CD1c-positive myeloid dendritic cell (primary cell): ENCODE data around the gene GNAZ.
A peak's percentile ranks its signal among the peaks of the same experiment; 100 is the strongest.

Experiments used
- DNase-seq: peaks from one replicate; pipeline ENCODE4 v3.0.0-alpha.2; 2016; ENCODE audit errors: extremely low spot score

The GNAZ gene

GRCh38 chr22:23077627-23078461, 7.5 kb downstream of the GNAZ start:
- DNase-seq: no peak

DNA sequence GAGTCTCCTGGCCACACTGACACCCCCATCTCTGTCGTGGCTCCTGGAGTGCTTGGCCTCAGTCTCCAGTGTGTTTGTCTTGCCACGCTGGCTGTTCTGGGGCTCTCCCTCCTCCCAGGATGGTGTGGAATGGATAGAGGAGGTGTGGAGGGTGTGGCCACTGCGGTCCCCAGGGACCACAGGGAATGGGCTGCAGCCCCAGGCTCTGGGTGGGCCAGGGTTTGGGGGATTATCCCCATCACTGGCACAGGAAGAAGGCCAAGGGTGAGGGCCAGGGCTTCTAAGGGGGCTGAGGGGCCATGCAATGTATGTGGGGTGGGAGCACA, 8.1 kb downstream of the GNAZ start:
- DNase-seq: no peak

DNA sequence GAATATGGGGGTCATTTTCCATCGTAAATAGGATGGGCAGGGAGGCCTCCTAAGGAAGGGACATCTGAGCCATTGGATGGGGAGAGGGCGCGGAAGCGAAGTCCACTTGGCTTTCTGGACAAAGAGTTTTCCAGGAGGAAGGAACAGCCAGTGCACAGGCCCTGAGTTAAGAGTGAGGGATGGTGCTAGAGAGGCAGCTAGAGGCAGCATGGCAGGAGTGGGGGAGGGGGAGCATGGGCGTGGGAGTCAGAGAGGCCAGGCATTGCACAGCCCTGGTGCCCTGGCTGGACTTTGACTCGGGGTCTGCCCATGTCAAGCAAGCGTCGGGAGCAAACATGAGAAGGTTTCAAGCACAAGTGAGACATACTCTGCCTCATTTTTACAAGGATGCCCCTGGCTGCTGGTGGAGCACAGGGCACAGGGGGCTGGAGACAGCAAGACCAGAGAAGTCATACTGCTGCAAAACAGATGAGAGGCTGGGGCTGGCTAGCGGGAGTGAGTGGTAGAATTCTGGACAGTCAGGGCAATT, 9.0 kb downstream of the GNAZ start:
- DNase-seq: no peak

DNA sequence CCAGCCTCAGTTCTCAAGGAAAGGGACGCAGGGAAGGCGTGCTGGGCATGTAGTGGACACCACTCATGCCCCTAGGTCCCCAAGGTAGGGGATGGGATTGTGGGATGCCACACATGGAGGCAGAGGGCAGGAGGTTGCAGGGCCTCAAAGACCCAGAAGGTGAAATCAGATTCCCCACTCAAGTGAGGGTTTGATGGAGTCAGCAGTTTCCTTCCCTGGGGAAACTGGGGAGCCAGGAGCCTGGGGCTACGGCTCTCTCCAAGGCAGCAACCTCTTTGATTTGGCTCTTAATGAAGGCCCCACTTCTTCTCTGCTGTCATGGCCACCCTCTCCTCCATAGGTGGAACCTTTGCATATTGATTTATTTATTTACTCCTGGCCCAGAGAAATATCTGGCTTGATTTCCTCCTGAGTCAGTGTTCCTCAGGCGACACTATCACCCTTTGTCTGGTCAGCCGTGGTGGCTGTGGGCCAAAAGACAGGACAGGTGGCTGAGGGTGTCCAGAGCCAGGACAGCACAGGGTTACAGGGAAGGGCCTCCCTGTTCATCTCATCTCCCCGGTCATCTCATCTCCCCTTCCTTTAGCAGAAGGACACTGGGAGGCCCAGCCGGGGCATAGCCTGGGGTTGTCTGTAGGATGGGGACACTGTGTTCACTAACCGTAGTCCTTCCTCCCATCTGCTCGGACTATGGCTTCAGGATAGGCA, 9.6 kb downstream of the GNAZ start:
- no peak for DNase-seq

- no peak for DNase-seq
Observed at GRCh38 chr22:23080613-23081290, 10.4 kb downstream of the GNAZ start.

DNA sequence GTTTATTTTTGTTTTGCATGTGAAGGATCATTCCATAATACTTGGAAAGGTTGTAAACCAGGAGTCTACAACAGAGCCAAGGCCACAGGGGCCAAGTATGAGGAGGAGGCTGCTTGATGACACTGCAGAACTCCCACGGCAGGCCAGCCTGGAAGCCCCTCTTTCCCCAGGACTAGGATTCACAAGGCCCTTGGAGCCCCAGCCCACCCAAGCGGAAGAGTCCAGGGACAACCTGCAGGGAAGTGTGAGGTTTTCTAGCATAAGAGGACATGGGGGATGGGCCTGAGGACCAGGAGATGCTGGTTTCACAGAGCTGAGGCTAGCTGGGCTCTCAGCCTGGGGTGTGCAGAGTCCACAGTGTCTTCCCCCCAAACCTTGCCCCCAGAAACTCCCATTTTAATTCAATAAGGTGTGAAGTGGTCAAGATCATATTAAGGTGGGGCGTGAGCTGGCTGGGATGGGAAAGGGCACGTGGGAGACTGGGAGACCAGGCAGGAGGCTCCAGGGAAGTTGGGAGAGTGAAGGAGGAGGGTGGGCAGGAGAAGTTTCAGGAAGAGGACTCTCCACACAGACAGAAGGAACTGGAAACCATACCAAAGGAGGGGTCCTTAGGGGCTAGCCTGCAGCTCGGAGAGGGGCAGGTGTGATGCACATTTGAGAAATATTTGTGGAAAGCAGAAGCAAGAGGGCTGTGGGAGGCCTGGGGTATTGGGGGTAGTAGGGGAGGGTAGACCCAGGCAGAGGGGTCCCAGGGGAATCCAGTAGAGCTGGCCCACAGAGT, 12.4 kb downstream of the GNAZ start:
- no peak for DNase-seq

GRCh38 chr22:23083315-23084021, 13.1 kb downstream of the GNAZ start:
- no peak for DNase-seq

DNA sequence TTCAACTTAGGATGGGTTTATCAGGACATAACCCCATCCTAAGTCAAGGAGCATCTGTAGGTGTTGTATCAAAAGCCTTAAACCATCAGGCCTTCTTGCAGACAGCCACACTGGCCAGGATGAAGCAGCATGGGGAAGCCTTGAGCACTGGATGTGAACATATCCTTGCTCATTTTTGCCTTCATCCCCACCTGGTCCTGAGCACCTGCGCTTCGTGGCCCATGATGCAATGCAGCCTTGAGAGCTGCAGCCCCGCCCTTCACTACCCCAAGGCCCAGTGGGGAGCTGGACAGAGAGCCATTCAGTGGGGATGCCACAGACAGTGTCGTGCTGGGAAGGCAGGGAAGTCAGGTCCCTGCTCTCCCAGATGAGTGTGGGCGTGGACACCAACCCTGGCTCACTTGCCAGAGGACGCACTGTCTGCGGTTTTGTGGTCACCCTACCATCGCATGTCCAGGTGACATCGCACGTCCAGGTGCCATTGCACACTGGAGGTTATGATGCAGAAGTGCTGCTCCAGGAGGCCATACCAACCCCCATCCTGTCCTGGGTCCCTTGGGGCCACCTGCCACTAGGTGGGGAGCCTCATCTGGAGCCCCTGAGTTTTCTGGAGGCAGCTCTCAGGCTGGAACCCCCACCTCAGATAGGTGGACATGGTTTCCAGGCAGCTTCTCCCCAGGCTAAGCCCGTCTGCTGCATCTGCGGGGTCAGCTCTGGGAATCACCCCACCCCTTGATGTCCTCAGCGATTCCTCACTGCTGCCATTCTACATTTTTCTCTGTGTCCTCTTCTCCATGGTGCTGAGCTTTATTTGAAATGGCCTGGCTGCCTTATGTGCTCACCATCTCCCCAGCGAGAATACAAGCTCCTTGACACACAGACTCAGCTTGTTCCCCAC, 14.4 kb downstream of the GNAZ start:
- no peak for DNase-seq

DNA sequence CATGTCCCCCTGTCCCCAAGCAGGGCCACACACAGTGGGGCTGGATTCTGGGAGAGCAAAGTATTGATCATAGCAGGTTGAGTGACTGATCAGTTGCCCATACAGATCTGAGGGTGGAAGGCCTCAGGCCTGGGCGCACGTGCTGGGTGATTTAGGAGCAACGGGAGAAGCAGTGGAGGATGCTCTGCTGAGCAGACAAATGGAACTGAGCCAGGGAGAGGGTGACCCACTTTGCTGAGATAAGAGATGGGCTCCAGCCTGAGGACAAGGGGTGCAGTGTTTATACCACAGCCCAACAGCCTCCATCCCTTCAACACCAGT, 15.0 kb downstream of the GNAZ start:
- no peak for DNase-seq

- DNase-seq: no peak
Observed at GRCh38 chr22:23085785-23086184, 15.5 kb downstream of the GNAZ start.

DNA sequence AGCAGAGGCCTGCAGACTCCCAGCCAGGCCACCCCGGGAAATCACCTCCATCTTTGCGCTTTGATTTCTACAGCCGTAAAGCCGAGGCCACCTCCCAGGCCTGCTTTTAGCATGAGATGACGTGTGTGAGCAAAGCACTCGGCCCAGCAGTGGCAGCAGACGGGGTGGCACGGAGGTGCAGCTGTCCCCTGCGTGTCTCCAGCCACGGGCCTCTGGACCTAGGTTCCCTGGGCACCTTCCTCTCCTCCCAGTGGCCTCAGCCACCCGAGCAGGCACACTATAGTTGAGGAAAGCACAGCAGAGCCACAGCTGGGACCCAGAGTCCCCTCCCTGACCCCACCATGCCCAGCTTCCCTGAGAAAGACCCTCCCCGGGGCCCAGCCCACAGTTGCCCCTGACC, 15.9 kb downstream of the GNAZ start:
- DNase-seq: no peak

DNA sequence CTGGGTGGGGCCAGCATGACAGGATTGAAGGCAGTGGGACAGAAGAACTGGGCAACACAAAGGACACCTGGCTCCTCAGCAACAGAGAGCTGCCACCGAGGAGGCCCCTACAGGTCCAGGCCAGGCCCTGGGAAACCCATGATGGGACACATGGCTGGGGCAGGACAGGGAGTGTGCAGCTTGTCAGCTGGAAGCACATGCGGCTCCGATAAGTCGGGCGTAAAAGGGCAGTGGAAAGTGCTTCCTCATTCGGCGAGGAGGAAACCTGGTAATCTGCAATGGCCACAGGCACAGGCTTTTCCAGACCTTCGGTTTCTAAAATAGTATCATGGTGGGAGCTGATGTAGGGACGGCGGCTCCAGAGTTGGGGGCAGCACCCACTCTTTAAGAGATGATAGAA, 16.5 kb downstream of the GNAZ start:
- DNase-seq: peak; percentile 29

GRCh38 chr22:23088199-23088604, 17.9 kb downstream of the GNAZ start:
- no peak for DNase-seq

DNA sequence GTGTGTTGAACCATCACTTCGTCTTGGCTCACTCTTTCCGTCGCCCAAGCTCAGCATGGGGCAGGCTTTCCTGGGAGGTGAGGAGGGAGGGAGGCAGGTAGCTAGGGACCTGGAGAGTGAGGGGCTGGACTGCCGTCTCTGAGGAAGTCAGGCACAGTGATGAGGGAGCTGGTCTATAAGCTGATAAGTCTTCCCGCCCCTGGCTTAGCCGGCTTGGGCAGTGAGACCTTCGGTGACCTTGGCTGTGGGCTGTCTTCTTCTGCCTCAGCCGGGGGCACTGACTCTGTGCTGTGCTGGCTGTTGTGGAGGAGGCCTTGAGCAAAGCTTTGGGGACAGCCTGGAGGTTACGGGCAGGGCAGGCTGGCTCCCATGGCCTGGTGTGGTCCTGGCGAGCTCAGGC, 18.7 kb downstream of the GNAZ start:
- no peak for DNase-seq

DNA sequence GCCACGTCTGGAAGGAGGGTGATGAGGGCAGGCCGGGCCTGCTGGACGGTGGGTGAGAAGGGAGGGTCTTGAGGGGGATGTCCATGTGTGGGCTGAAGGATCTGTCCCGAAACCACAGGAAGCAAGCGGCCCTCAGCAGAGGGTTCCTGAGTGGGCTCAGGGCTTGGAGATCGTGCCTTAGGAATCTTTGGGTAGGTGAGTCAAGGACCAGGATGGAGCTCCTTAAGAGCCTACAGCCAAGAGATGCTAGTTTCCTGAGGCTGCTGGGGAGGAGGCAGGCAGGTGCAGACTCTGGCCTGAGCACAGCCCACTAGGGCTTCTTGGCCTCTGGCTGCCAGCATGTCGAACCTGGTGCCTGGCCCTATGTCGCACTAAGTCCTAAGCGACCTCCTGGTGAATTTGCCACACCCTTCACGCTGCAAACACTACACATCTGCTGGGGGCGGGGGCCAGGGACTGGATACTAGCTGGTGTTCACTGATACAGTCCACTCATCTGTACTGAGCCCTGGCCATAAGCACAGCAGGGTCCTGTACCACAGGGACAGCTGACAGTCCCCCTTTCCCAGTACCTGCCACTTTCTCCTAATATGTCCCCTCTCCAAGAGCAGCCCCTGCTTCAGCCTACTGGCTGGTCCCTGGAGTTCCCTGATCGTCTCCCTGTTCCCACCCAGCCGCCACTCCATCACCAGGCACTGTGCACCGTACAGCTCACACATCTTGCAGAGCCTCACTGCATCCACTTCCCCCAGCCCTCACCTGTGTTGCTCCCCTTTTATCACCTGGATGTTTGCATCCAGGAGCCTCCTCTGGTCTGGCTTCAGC, 19.5 kb downstream of the GNAZ start:
- no peak for DNase-seq

GRCh38 chr22:23090457-23090835, 20.1 kb downstream of the GNAZ start:
- DNase-seq: no peak

GRCh38 chr22:23091760-23092159, 21.4 kb downstream of the GNAZ start:
- DNase-seq: no peak

- DNase-seq: no peak
Observed at GRCh38 chr22:23092217-23092955, 22.1 kb downstream of the GNAZ start.
